ENCODE data around the gene HIVEP1. TPM values are rescaled to one million over a fixed set of nuclear protein-coding genes. Genes with fewer than 3 reads are reported as not detected.

Gene HIVEP1
- total RNA-seq, 1 donor from 2014 or later, result 22.8 TPM

DNA sequence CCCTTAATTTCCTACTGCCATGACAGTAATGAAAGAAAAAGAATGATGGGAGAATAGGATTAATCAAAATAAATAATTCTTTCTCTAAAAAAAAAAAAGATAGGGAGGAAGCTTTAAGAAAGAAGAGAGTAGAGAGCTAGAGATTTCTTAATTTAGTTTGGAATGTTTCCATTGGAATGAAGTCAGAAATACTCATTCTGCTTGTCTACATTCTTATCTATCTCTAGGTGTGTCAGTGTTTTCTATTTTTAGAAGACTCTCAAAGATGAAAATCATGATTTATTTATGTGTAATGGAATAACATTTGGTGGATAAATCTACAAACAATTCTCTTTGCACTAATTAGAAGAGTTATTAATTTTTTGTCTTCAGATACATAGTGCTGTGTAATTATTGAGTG is 38.0 kb upstream of the HIVEP1 start:
- no peaks in the 10 kb centered on the region for H3K4me1 ChIP-seq
- ATAC-seq, result no peak
- TF ChIP-seq, protein P1, sequence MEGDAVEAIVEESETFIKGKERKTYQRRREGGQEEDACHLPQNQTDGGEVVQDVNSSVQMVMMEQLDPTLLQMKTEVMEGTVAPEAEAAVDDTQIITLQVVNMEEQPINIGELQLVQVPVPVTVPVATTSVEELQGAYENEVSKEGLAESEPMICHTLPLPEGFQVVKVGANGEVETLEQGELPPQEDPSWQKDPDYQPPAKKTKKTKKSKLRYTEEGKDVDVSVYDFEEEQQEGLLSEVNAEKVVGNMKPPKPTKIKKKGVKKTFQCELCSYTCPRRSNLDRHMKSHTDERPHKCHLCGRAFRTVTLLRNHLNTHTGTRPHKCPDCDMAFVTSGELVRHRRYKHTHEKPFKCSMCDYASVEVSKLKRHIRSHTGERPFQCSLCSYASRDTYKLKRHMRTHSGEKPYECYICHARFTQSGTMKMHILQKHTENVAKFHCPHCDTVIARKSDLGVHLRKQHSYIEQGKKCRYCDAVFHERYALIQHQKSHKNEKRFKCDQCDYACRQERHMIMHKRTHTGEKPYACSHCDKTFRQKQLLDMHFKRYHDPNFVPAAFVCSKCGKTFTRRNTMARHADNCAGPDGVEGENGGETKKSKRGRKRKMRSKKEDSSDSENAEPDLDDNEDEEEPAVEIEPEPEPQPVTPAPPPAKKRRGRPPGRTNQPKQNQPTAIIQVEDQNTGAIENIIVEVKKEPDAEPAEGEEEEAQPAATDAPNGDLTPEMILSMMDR (IDR thresholded peaks at IDR 0.05), result no peak
- no peaks in the 10 kb centered on the region for H3K9me3 ChIP-seq
- H3K36me3 ChIP-seq, result no peaks in the 10 kb centered on the region
- DNase-seq, result no peak
- no peak overlapping the region for H3K4me3 ChIP-seq
- H3K27ac ChIP-seq, result no peak overlapping the region
- no peaks in the 10 kb centered on the region for H3K27me3 ChIP-seq (ENCODE audit: low read depth)
- intact Hi-C loops (cut with DNase I), result no loop called here

DNA sequence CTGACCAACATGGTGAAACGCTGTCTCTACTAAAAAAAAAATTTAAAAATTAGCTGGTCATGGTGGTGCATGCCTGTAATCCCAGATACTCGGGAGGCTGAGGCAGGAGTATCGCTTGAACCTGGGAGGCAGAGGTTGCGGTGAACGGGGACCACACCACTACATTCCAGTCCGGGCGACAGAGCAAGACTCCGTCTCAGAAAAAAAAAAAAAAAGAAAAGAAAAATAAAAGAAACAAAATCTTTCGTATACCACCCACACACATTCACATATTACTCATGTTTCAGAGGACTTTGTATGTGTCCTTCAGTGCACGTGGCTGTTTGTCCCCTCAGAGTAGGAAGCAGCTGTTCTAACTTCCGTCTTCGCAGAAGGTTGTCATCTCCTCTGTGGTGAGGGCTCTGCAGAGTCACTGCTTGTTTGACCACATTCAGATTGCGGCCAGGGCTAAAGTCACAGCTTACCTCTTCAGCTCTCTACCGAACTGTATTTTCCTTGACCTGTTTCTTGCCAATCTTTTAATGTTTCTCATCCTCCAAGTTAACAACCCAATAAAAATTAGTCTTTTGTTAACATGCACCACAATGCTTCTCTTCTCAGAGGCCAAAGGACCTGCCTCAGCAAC is 36.6 kb upstream of the HIVEP1 start:
- DNase-seq (peak; percentile 57), ATAC-seq (peak; percentile 64 to 89)
- Histone ChIP-seq H3K27me3 (ENCODE audit: low read depth) (no peaks in the 10 kb centered on the region), H3K36me3 (no peaks in the 10 kb centered on the region), H3K4me3 (no peak overlapping the region), H3K27ac (no peak overlapping the region), H3K9me3 (no peaks in the 10 kb centered on the region), H3K4me1 (no peaks in the 10 kb centered on the region)
- intact Hi-C loops (cut with DNase I), result no loop called here
- TF ChIP-seq, protein P1 (IDR thresholded peaks at IDR 0.05), result no peak

DNA sequence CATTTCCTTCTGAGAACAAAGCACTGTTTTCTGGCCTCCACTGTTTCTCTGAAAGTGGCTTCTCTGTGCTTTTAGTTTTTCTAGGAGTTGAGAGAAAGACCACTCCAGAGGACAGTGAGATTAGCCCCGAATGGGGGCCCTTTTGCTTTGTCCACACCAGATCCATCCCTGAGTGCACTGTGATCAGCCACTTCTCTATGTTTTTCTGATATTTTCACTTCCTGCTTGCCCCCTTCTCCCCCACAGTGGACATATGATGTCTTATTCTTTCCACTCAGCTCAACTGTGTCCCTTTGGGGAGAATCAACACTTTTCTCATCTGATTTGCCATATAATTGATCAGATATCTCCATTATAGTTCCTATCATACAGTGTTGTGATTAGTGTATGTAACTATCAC is 35.6 kb upstream of the HIVEP1 start:
- Histone ChIP-seq H3K9me3 (no peaks in the 10 kb centered on the region), H3K27ac (no peak overlapping the region), H3K4me1 (no peaks in the 10 kb centered on the region), H3K36me3 (no peaks in the 10 kb centered on the region), H3K4me3 (no peak overlapping the region), H3K27me3 (ENCODE audit: low read depth) (no peaks in the 10 kb centered on the region)
- intact Hi-C loops (cut with DNase I), result no loop called here
- TF ChIP-seq, protein P1 (IDR thresholded peaks at IDR 0.05), result no peak
- ATAC-seq (no peak), DNase-seq (no peak)

DNA sequence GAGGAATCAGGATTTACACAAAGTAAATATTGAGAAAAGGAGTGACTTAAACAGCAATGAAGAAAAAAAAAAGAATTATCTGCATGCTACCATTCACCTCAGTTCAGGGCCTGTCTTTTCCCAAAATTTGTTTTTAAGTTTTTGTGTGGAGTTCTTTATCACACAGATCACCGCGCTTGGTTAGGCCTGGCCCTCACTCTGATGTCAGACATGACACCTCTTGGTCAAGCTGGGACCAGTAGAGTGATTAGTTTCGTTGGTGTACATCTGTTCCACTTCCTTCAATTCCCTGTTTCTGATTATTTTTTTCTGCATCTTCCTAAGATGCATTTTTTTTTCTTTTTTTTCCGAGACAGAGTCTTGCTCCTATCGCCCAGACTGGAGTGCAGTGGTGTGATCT is 34.9 kb upstream of the HIVEP1 start:
- Histone ChIP-seq H3K27me3 (ENCODE audit: low read depth) (no peaks in the 10 kb centered on the region), H3K4me1 (no peaks in the 10 kb centered on the region), H3K27ac (no peak overlapping the region), H3K36me3 (no peaks in the 10 kb centered on the region), H3K9me3 (no peaks in the 10 kb centered on the region), H3K4me3 (no peak overlapping the region)
- TF ChIP-seq, protein P1 (IDR thresholded peaks at IDR 0.05), result no peak
- intact Hi-C loops (cut with DNase I), result no loop called here
- no peak for ATAC-seq
- no peak for DNase-seq

DNA sequence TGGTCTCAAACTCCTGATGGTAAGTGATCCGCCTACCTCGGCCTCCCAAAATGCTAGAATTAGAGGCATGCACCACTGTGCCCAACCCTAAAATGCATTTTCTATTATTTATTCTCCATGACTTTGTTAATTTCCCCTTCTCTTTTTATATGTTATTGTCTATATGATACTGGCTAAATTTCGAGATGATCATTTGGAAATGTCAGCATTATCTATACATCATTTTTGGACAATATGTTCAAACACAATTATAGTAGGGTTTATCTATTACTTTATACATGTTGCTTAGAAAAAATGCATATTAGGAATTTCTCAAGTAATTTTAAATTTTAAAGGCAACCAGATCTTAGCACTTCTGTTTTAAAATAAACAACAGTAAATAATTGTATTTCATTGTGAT is 34.4 kb upstream of the HIVEP1 start:
- Histone ChIP-seq H3K36me3 (no peaks in the 10 kb centered on the region), H3K27me3 (ENCODE audit: low read depth) (no peaks in the 10 kb centered on the region), H3K27ac (no peak overlapping the region), H3K9me3 (no peaks in the 10 kb centered on the region), H3K4me1 (no peaks in the 10 kb centered on the region), H3K4me3 (no peak overlapping the region)
- ATAC-seq (no peak), DNase-seq (no peak)
- intact Hi-C loops (cut with DNase I), result no loop called here
- TF ChIP-seq, protein P1 (IDR thresholded peaks at IDR 0.05), result no peak

Data from lower lobe of right lung (tissue), 2 donors.